ENCODE measurements around the gene POC1A. TPM values are rescaled to one million over a fixed set of nuclear protein-coding genes. Genes with fewer than 3 reads are reported as not detected.

Gene POC1A
- total RNA-seq, 1 experiment from 2014 or later = 25.7 TPM

- H3K4me3 ChIP-seq (ENCODE audit: low read depth in 2 of 2, low read length in 2 of 2) = no peak overlapping the region
- ATAC-seq (no peak), DNase-seq (ENCODE audit: low read depth, low spot score) (no peak)
- no peaks in the 10 kb centered on the region for H3K36me3 ChIP-seq (ENCODE audit: control insufficient read depth, insufficient read depth, low read length)
- H3K4me1 ChIP-seq (ENCODE audit: control insufficient read depth, insufficient read depth, low read length) = no peaks in the 10 kb centered on the region
- CTCF ChIA-PET = no interaction called here
- no TSS peak for BruUV-seq (replicated peaks)
- no peak for TF ChIP-seq REST (IDR thresholded peaks at IDR 0.05; ENCODE audit: insufficient read depth in 1 of 2, low read depth in 2 of 2, low read length in 1 of 2)
- no peak for TF ChIP-seq TCF7L2 (IDR thresholded peaks at IDR 0.05; ENCODE audit: low read depth, low read length)
- no peak for TF ChIP-seq SIN3A (IDR thresholded peaks at IDR 0.05; ENCODE audit: borderline replicate concordance, insufficient read depth, low read depth, low read length)
- no peak for TF ChIP-seq CTCF (IDR thresholded peaks at IDR 0.05)
- POLR2A ChIA-PET = no interaction called here
- H3K27me3 ChIP-seq (ENCODE audit: control insufficient read depth, insufficient read depth, low read length) = no peaks in the 10 kb centered on the region
- intact Hi-C loops (cut with micrococcal nuclease; ENCODE audit: unreplicated experiment) (loop anchor here (10.0 kb wide), 1 partner anchor 66 kb away; the partner anchor contains the start of gene DUSP7), in situ Hi-C loops (cut with HindIII; ENCODE audit: low pct_unique_long_range_greater_than_20kb, low sequenced_read_pairs) (no loop called here)
- H3K9me3 ChIP-seq (ENCODE audit: control insufficient read depth, insufficient read depth, low read depth, low read length) = no peaks in the 10 kb centered on the region
- no peak overlapping the region for H3K27ac ChIP-seq (ENCODE audit: low read length)
Measured at GRCh38 chr3:52120556-52121463, 33.4 kb downstream of the POC1A start.

GRCh38 chr3:52119826-52120225 is 34.4 kb downstream of the POC1A start:
- no peak for TF ChIP-seq POLR2AphosphoS5 (IDR thresholded peaks at IDR 0.05; ENCODE audit: low read depth, low read length)
- TF ChIP-seq TCF7L2 (IDR thresholded peaks at IDR 0.05; ENCODE audit: low read depth, low read length) = no peak
- TF ChIP-seq REST (IDR thresholded peaks at IDR 0.05; ENCODE audit: insufficient read depth in 1 of 2, low read depth in 2 of 2, low read length in 1 of 2) = no peak
- TF ChIP-seq SIN3A (IDR thresholded peaks at IDR 0.05; ENCODE audit: borderline replicate concordance, insufficient read depth, low read depth, low read length) = no peak
- no peak for TF ChIP-seq CTCF (IDR thresholded peaks at IDR 0.05)
- no peaks in the 10 kb centered on the region for H3K9me3 ChIP-seq (ENCODE audit: control insufficient read depth, insufficient read depth, low read depth, low read length)
- H3K4me3 ChIP-seq (ENCODE audit: low read depth in 2 of 2, low read length in 2 of 2) = no peak overlapping the region
- ChIA-PET POLR2A (no interaction called here), CTCF (no interaction called here)
- in situ Hi-C loops (cut with HindIII; ENCODE audit: low pct_unique_long_range_greater_than_20kb, low sequenced_read_pairs) (no loop called here), intact Hi-C loops (cut with micrococcal nuclease; ENCODE audit: unreplicated experiment) (loop anchor here (10.0 kb wide), 1 partner anchor 65 kb away; the partner anchor contains the start of gene DUSP7)
- H3K27me3 ChIP-seq (ENCODE audit: control insufficient read depth, insufficient read depth, low read length) = no peaks in the 10 kb centered on the region
- ATAC-seq (no peak), DNase-seq (ENCODE audit: low read depth, low spot score) (no peak)
- no peak overlapping the region for H3K27ac ChIP-seq (ENCODE audit: low read length)
- no TSS peak for BruUV-seq (replicated peaks)
- H3K36me3 ChIP-seq (ENCODE audit: control insufficient read depth, insufficient read depth, low read length) = no peaks in the 10 kb centered on the region
- no peaks in the 10 kb centered on the region for H3K4me1 ChIP-seq (ENCODE audit: control insufficient read depth, insufficient read depth, low read length)

Data from Panc1 (cell line).